Body of pancreas (tissue), 4 donors: ENCODE results near the gene HHAT.

Experiments used
- POLR2A ChIP-seq, 3 donors: fragments of 450-650 bp; IDR thresholded peaks; one replicate each; pipeline ENCODE4 v1.6.1; 2016; ENCODE audit warnings: antibody characterized with exemption in 3 of 3, mild to moderate bottlenecking in 2 of 3
- TF ChIP-seq, protein P1 (sequence below), 7 experiments: fragments of 450-650 bp in 4 of 7; fragments of 200-600 bp in 3 of 7; sonication (generic) in 3 of 7; IDR thresholded peaks; one replicate each; pipeline ENCODE4 v1.5.1; 2016 to 2019; ENCODE audit warnings: antibody characterized with exemption in 7 of 7

DNA sequence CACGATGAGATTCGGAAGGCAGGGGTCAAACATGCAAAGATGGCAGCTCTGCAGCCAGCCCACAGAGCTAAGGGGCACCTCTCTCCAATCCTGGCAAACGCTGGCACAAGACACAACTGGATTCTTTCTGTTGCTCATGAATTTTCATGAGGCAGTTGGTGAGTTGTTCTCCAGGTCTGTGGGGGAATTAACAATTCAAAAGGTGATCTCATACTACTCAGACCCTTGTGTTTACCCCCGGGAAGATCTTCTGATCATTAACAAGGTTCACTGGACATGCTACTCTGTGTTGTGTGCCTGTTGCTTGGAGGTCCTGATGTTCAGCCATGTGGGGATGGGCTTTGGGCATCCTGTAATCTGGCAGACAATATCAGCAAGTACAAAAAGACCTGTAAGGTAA lies 128.9 kb downstream of the HHAT start:
- TF ChIP-seq, protein P1, sequence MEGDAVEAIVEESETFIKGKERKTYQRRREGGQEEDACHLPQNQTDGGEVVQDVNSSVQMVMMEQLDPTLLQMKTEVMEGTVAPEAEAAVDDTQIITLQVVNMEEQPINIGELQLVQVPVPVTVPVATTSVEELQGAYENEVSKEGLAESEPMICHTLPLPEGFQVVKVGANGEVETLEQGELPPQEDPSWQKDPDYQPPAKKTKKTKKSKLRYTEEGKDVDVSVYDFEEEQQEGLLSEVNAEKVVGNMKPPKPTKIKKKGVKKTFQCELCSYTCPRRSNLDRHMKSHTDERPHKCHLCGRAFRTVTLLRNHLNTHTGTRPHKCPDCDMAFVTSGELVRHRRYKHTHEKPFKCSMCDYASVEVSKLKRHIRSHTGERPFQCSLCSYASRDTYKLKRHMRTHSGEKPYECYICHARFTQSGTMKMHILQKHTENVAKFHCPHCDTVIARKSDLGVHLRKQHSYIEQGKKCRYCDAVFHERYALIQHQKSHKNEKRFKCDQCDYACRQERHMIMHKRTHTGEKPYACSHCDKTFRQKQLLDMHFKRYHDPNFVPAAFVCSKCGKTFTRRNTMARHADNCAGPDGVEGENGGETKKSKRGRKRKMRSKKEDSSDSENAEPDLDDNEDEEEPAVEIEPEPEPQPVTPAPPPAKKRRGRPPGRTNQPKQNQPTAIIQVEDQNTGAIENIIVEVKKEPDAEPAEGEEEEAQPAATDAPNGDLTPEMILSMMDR (IDR thresholded peaks at IDR 0.05): no peak
- no peak for TF ChIP-seq POLR2A (IDR thresholded peaks at IDR 0.05)
